Measurements from ENCODE around the gene ZDHHC11.
"Not testable (repeated sequence)": the region's sequence is repeated elsewhere in the genome, so short reads cannot be mapped to it uniquely, and the experiment has no call there.

The ZDHHC11 gene

GRCh38 chr5:775595-775960 lies 75.2 kb downstream of the ZDHHC11 start:
- DNase-seq (ENCODE audit: low read depth): not testable (repeated sequence)

GRCh38 chr5:774854-775505 lies 75.8 kb downstream of the ZDHHC11 start:
- not testable (repeated sequence) for DNase-seq (ENCODE audit: low read depth)

- not testable (repeated sequence) for DNase-seq (ENCODE audit: low read depth)
Measured at GRCh38 chr5:774304-774703, 76.5 kb downstream of the ZDHHC11 start.

- no peak for DNase-seq (ENCODE audit: low read depth)
Measured at GRCh38 chr5:773517-774264, 77.1 kb downstream of the ZDHHC11 start.

GRCh38 chr5:772931-773330 lies 77.9 kb downstream of the ZDHHC11 start:
- DNase-seq (ENCODE audit: low read depth): not testable (repeated sequence)

- not testable (repeated sequence) for DNase-seq (ENCODE audit: low read depth)
Measured at GRCh38 chr5:772547-772890, 78.3 kb downstream of the ZDHHC11 start.

GRCh38 chr5:771841-772546 lies 78.8 kb downstream of the ZDHHC11 start:
- DNase-seq (ENCODE audit: low read depth): not testable (repeated sequence)

GRCh38 chr5:771087-771781 lies 79.6 kb downstream of the ZDHHC11 start:
- not testable (repeated sequence) for DNase-seq (ENCODE audit: low read depth)

- not testable (repeated sequence) for DNase-seq (ENCODE audit: low read depth)
Measured at GRCh38 chr5:770585-770984, 80.2 kb downstream of the ZDHHC11 start.

GRCh38 chr5:769485-770145 lies 81.2 kb downstream of the ZDHHC11 start:
- DNase-seq (ENCODE audit: low read depth): not testable (repeated sequence)

- DNase-seq (ENCODE audit: low read depth): no peak
Measured at GRCh38 chr5:766666-767431, 83.9 kb downstream of the ZDHHC11 start.

GRCh38 chr5:765948-766631 lies 84.7 kb downstream of the ZDHHC11 start:
- no peak for DNase-seq (ENCODE audit: low read depth)

GRCh38 chr5:763998-764781 lies 86.6 kb downstream of the ZDHHC11 start:
- no peak for DNase-seq (ENCODE audit: low read depth)

GRCh38 chr5:763397-763796 lies 87.4 kb downstream of the ZDHHC11 start:
- DNase-seq (ENCODE audit: low read depth): no peak

- not testable (repeated sequence) for DNase-seq (ENCODE audit: low read depth)
Measured at GRCh38 chr5:762996-763395, 87.8 kb downstream of the ZDHHC11 start.

- DNase-seq (ENCODE audit: low read depth): no peak
Measured at GRCh38 chr5:761854-762710, 88.7 kb downstream of the ZDHHC11 start.

- no peak for DNase-seq (ENCODE audit: low read depth)
Measured at GRCh38 chr5:761059-761771, 89.6 kb downstream of the ZDHHC11 start.
